ENCODE results near the gene AKR1C1. TPM values are rescaled to one million over a fixed set of nuclear protein-coding genes. Genes with fewer than 3 reads are reported as not detected.
"Not testable (repeated sequence)": the region's sequence is repeated elsewhere in the genome, so short reads cannot be mapped to it uniquely, and the experiment has no call there.

Gene AKR1C1
- total RNA-seq, 1 experiment from 2014 or later = 10.2 TPM

DNA sequence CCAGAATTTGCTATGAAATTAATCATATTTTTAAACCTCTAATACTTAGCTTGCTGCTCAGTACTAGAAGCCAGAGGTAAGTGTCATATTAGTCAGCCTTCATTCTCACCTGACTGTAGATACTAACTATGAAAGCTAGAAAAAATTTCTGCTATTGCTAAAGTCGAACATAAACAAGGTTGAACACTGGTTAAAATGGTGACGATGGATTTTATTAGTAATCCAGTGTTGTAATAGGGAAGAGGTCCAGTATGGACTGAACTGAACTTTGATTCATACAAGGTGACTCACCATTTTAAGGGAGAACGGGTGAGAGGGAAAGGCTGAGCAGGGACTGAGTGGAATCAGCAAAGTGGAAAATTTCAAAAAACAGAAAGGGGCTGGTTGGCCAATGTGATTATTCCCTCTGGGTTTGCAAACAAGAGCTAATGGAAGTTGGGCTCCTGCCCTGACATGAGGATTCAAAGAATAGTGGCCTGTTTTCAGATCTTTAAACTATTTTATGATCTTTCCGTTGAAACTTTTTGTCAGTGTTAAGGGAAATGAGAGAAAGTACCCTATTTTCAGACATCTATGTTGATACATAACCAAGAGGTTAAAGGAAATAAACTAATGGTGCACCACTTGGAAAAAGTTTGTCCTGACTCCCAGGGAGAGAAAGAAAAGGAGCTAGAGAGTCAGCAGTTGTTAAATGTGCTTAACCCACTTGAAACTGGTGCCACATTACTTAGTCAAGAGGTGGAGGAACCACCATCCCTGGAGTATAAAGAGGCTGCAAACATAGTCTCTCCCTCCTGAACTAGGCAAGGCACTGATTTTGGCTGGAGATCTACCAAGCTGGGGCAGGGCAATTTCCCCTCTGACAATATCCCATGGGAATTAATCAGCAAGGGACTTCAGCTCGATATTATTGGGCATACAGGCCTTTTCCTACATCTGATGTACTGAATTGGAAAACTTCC is 15.3 kb upstream of the AKR1C1 start:
- Mint-ChIP-seq H3K4me1 (ENCODE audit: low read depth, unreplicated experiment) (peaks cover 48% of the 10 kb centered on the region), H3K27ac (ENCODE audit: unreplicated experiment) (peak overlapping the region; percentile 60), H3K9me3 (ENCODE audit: low read depth, unreplicated experiment) (no peaks in the 10 kb centered on the region), H3K27me3 (ENCODE audit: unreplicated experiment) (no peaks in the 10 kb centered on the region), H3K4me3 (ENCODE audit: low read depth, unreplicated experiment) (peak overlapping the region; percentile 9), H3K36me3 (ENCODE audit: insufficient read depth, unreplicated experiment) (peaks cover 4% of the 10 kb centered on the region)
- peak; percentile 41 for DNase-seq
- CTCF ChIA-PET = interaction anchor here (0.6 to 1.0 kb wide), 2 partner anchors 98 to 436 kb away, joined by 3 to 4 read pairs; no protein-coding TSS in a partner anchor
- intact Hi-C loops (cut with micrococcal nuclease; ENCODE audit: unreplicated experiment) = no loop called here
- no TSS peak for BruUV-seq (replicated peaks)
- TF ChIP-seq, protein P1, sequence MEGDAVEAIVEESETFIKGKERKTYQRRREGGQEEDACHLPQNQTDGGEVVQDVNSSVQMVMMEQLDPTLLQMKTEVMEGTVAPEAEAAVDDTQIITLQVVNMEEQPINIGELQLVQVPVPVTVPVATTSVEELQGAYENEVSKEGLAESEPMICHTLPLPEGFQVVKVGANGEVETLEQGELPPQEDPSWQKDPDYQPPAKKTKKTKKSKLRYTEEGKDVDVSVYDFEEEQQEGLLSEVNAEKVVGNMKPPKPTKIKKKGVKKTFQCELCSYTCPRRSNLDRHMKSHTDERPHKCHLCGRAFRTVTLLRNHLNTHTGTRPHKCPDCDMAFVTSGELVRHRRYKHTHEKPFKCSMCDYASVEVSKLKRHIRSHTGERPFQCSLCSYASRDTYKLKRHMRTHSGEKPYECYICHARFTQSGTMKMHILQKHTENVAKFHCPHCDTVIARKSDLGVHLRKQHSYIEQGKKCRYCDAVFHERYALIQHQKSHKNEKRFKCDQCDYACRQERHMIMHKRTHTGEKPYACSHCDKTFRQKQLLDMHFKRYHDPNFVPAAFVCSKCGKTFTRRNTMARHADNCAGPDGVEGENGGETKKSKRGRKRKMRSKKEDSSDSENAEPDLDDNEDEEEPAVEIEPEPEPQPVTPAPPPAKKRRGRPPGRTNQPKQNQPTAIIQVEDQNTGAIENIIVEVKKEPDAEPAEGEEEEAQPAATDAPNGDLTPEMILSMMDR (IDR thresholded peaks at IDR 0.05; ENCODE audit: unreplicated experiment) = no peak

DNA sequence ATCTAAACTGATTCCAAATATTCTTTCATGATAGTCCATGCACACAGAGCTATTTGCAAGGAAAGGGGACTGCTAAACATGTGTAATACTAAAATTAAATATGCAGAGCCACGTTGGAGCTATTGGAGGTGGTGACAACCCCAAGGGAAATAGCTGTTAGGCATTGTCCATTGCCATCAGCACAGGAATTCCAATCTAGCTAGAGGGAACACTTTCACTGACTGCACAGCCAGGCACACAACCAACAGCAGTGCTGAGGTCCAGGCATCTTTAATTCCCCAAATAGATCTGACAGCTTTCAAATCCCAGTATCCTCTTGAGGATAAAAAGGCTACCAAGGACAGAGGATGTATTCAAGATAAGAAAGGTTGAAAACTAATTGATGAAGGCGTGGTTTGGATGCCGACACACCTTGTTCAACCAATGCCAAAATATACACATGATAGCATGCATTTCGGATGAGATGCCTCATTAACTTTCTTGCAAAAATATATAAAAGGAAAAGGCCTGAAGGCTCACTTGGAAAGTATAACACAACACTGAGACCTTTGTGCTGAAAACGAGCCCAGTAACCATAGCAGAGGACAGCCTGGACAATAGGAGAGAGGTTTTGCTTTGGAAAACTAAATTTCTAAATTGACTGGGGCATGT is 11.6 kb upstream of the AKR1C1 start:
- not testable (repeated sequence) for DNase-seq; H3K36me3 Mint-ChIP-seq (ENCODE audit: insufficient read depth, unreplicated experiment); H3K27me3 Mint-ChIP-seq (ENCODE audit: unreplicated experiment)

DNA sequence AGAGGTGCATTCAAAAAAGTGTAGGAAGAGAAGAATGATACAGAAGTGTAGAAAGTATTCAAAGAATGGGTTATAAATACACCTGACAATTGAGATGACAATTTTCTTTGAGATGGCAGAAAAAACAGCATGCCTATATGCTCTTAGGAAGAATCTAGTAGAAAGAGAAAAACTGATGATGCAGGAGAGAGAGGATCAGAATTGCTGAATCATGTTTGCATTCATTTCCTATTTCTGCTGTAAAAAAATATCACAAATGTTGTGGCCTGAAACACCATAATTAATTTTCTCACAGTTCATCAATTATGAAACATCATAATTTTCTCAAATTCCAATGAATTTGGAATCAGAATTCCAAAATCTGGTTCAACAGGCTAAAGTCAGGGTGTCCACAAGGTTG is 9.8 kb upstream of the AKR1C1 start:
- CTCF ChIA-PET = no interaction called here
- Mint-ChIP-seq H3K4me3 (ENCODE audit: low read depth, unreplicated experiment) (no peak overlapping the region), H3K27ac (ENCODE audit: unreplicated experiment) (no peak overlapping the region), H3K4me1 (ENCODE audit: low read depth, unreplicated experiment) (peaks cover 11% of the 10 kb centered on the region), H3K27me3 (ENCODE audit: unreplicated experiment) (no peaks in the 10 kb centered on the region), H3K9me3 (ENCODE audit: low read depth, unreplicated experiment) (no peaks in the 10 kb centered on the region), H3K36me3 (ENCODE audit: insufficient read depth, unreplicated experiment) (no peaks in the 10 kb centered on the region)
- TF ChIP-seq, protein P1 (IDR thresholded peaks at IDR 0.05; ENCODE audit: unreplicated experiment) = no peak
- no peak for DNase-seq
- no TSS peak for BruUV-seq (replicated peaks)
- intact Hi-C loops (cut with micrococcal nuclease; ENCODE audit: unreplicated experiment) = no loop called here

More for the DNA sequence above, 11.6 kb upstream of the AKR1C1 start:
- H3K27ac Mint-ChIP-seq (ENCODE audit: unreplicated experiment); intact Hi-C loops (cut with micrococcal nuclease; ENCODE audit: unreplicated experiment); H3K9me3 Mint-ChIP-seq (ENCODE audit: low read depth, unreplicated experiment); H3K4me3 Mint-ChIP-seq (ENCODE audit: low read depth, unreplicated experiment); BruUV-seq (replicated peaks); CTCF ChIA-PET: not testable (repeated sequence)
- peaks cover 19% of the 10 kb centered on the region for H3K4me1 Mint-ChIP-seq (ENCODE audit: low read depth, unreplicated experiment)

DNA sequence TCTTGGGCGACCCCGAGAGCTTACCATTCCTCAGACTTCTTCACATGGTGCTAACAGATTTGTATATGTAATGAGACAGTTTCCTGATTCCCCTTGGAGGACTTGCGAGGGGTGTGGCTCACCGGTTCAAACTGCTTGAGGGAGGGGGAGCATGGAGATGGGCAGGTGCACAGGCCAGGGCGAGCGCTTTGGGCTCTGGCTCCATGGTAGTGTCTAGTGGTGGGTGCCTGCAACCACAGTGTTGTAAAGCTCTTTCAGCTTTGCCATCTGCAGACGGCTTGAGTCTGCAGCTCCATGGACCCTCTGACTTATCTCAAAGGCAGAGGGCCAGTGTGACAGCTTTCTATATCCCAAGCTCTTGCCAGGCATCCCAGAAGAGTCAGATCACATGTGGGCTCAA is 7.1 kb upstream of the AKR1C1 start:
- H3K27me3 Mint-ChIP-seq (ENCODE audit: unreplicated experiment); H3K4me3 Mint-ChIP-seq (ENCODE audit: low read depth, unreplicated experiment); H3K36me3 Mint-ChIP-seq (ENCODE audit: insufficient read depth, unreplicated experiment); CTCF ChIA-PET; BruUV-seq (replicated peaks); DNase-seq; intact Hi-C loops (cut with micrococcal nuclease; ENCODE audit: unreplicated experiment); H3K27ac Mint-ChIP-seq (ENCODE audit: unreplicated experiment); H3K9me3 Mint-ChIP-seq (ENCODE audit: low read depth, unreplicated experiment): not testable (repeated sequence)
- H3K4me1 Mint-ChIP-seq (ENCODE audit: low read depth, unreplicated experiment) = peaks cover 10% of the 10 kb centered on the region

DNA sequence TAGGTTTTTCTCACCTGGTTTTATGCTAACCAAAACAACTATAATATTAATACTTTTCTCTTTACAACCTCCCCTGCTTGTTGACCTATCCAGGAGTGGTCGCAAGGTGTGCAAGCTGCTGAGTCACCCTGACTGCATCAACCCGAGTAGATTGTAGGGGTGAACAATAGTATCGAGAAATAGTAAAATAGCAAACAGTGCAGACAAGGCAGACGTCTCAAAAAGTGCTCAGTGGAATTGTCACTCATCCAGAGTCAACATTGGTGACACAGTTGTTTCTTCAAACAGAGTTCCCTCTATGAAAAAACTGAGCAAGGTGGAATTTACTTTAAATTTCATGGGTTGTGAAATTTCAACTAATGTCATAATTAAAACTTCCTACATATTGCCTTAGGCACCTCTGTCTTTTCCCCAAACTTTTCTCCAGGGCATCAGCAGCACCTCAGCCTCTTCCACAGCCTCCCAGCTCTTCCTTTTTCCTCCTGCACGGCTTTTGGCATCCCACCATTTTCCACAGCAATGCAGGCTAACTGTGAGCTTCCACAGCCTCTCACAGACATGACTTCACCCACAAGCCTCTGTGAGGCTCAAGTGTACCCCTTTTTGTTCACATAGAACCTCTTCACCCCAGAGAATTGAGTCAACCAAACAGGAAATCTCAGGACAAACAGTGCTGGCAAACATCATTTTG is 6.1 kb upstream of the AKR1C1 start:
- peaks cover 10% of the 10 kb centered on the region for H3K4me1 Mint-ChIP-seq (ENCODE audit: low read depth, unreplicated experiment)
- H3K9me3 Mint-ChIP-seq (ENCODE audit: low read depth, unreplicated experiment); intact Hi-C loops (cut with micrococcal nuclease; ENCODE audit: unreplicated experiment); H3K27me3 Mint-ChIP-seq (ENCODE audit: unreplicated experiment); BruUV-seq (replicated peaks); H3K27ac Mint-ChIP-seq (ENCODE audit: unreplicated experiment); DNase-seq; H3K36me3 Mint-ChIP-seq (ENCODE audit: insufficient read depth, unreplicated experiment); CTCF ChIA-PET; H3K4me3 Mint-ChIP-seq (ENCODE audit: low read depth, unreplicated experiment): not testable (repeated sequence)

DNA sequence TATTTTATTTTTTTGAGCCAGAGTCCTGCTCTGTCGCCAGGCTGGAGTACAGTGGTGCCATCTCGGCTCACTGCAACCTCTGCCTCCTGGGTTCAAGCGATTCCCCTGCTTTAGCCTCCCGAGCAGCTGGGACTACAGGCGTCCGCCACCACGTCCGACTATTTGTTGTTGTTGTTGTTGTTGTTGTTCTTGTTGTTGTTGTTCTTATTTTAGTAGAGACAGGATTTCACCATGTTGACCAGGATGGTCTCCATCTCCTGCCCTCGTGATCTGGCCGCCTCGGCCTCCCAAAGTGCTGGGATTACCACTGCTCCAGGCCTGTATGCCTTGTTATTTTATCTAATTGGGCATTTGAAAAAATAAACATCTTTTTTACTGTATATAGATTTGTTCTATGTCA is 1.7 kb upstream of the AKR1C1 start:
- DNase-seq; H3K9me3 Mint-ChIP-seq (ENCODE audit: low read depth, unreplicated experiment); H3K4me1 Mint-ChIP-seq (ENCODE audit: low read depth, unreplicated experiment); CTCF ChIA-PET; H3K27ac Mint-ChIP-seq (ENCODE audit: unreplicated experiment); BruUV-seq (replicated peaks); H3K36me3 Mint-ChIP-seq (ENCODE audit: insufficient read depth, unreplicated experiment); H3K4me3 Mint-ChIP-seq (ENCODE audit: low read depth, unreplicated experiment); H3K27me3 Mint-ChIP-seq (ENCODE audit: unreplicated experiment): not testable (repeated sequence)
- intact Hi-C loops (cut with micrococcal nuclease; ENCODE audit: unreplicated experiment) = loop anchor here (5.0 kb wide), 1 partner anchor 41 kb away; the partner anchor contains the start of gene AKR1C2

DNA sequence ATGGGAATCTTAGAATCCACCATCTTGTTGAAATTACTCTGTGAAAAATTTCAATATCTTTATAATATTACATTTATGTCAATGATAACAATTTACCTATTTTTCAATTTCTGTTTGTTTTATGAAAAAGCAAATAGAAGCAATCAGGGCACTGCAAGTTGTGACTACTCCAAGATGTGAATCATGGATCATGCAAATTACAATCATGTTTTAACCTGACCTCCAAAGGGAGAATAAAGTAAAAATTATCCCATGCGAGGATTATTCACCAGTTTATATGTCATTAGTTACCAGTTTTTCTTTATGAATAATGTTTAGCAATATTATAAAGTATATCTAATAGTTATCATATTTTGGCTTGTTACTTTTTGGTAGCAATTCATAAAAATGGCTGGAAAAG is 907 bp upstream of the AKR1C1 start:
- intact Hi-C loops (cut with micrococcal nuclease; ENCODE audit: unreplicated experiment) = loop anchor here (5.0 kb wide), 1 partner anchor 40 kb away; the partner anchor contains the start of gene AKR1C2
- BruUV-seq (replicated peaks) = not testable (repeated sequence)

DNA sequence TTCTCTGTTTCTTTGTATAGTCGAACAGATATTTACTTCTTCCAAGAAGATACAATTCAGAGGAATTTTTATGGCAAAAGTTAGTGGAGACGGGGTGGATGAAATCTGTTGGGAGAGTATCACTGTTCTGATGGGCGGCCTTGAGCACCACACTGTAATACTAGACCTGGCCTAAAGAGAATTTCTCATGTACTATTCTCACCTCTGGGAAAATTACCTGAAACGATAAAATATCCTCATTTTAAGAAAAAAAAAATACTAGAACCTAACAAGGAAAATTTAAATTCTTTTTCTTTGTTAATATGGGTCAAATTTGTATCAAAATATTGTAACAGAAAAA is 570 bp downstream of the AKR1C1 start:
- not testable (repeated sequence) for H3K9me3 Mint-ChIP-seq (ENCODE audit: low read depth, unreplicated experiment); DNase-seq; H3K36me3 Mint-ChIP-seq (ENCODE audit: insufficient read depth, unreplicated experiment); H3K4me1 Mint-ChIP-seq (ENCODE audit: low read depth, unreplicated experiment); H3K27me3 Mint-ChIP-seq (ENCODE audit: unreplicated experiment); H3K27ac Mint-ChIP-seq (ENCODE audit: unreplicated experiment); H3K4me3 Mint-ChIP-seq (ENCODE audit: low read depth, unreplicated experiment)
- BruUV-seq (replicated peaks) = TSS peak; percentile 75
- CTCF ChIA-PET = interaction anchor here (1.3 to 1.5 kb wide), 2 partner anchors 18 to 42 kb away, joined by 3 to 4 read pairs; no protein-coding TSS in a partner anchor
- intact Hi-C loops (cut with micrococcal nuclease; ENCODE audit: unreplicated experiment) = loop anchor here (5.0 kb wide), 1 partner anchor 39 kb away; the partner anchor contains the start of gene AKR1C2

More for the DNA sequence above, 907 bp upstream of the AKR1C1 start:
- H3K36me3 Mint-ChIP-seq (ENCODE audit: insufficient read depth, unreplicated experiment); H3K4me1 Mint-ChIP-seq (ENCODE audit: low read depth, unreplicated experiment); H3K9me3 Mint-ChIP-seq (ENCODE audit: low read depth, unreplicated experiment); H3K27ac Mint-ChIP-seq (ENCODE audit: unreplicated experiment); DNase-seq; H3K4me3 Mint-ChIP-seq (ENCODE audit: low read depth, unreplicated experiment); H3K27me3 Mint-ChIP-seq (ENCODE audit: unreplicated experiment): not testable (repeated sequence)
- CTCF ChIA-PET = interaction anchor here (1.3 kb wide), 1 partner anchor 43 kb away, joined by 4 read pairs; no protein-coding TSS in a partner anchor
